Activated naive CD4-positive, alpha-beta T cell treated with anti-CD3 and anti-CD28 coated beads, Interleukin-2, amount 10 ng/mL, durations not matched to agents 7 days and 5 days (primary cell): ENCODE results near the gene PAX1.

ENCODE experiments used
- CTCF ChIA-PET: fragments of 350-600 bp; sonication (Branson Sonifier 250); formaldehyde crosslinking; loops from one replicate; lab custom pipeline; 2021; ENCODE audit warnings: antibody characterized with exemption; lab: Charles Lee
- DNase-seq: peaks from one replicate; pipeline ENCODE4 v3.0.0-alpha.2; 2020
- H3K27ac Mint-ChIP-seq: one replicate; pipeline ENCODE4 v1.8.0; 2021; ENCODE audit warnings: mild to moderate bottlenecking, moderate library complexity, mixed read lengths
- H3K27me3 Mint-ChIP-seq: one replicate; pipeline ENCODE4 v1.8.0; 2021; ENCODE audit warnings: mild to moderate bottlenecking, mixed read lengths
- H3K36me3 Mint-ChIP-seq: one replicate; pipeline ENCODE4 v1.8.0; 2021; ENCODE audit warnings: mixed read lengths
- H3K4me1 Mint-ChIP-seq: one replicate; pipeline ENCODE4 v1.8.0; 2021; ENCODE audit warnings: mixed read lengths
- H3K4me3 Mint-ChIP-seq: one replicate; pipeline ENCODE4 v1.8.0; 2021; ENCODE audit warnings: mild to moderate bottlenecking, moderate library complexity, mixed read lengths
- H3K9me3 Mint-ChIP-seq: one replicate; pipeline ENCODE4 v1.8.0; 2021; ENCODE audit warnings: mixed read lengths

Gene PAX1

GRCh38 chr20:21705575-21706260 lies at the start of gene PAX1:
TSS of gene PAX1 (plus strand) at chr20:21705664. CDS start at chr20:21705713, 49 bp downstream.
- DNase-seq: no peak
- peaks cover 97% of the 10 kb centered on the region for H3K27me3 Mint-ChIP-seq
- H3K36me3 Mint-ChIP-seq: no peaks in the 10 kb centered on the region
- no peak within 1 kb of the TSS for H3K4me3 Mint-ChIP-seq
- CTCF ChIA-PET: interaction anchor here (1.3 kb wide), 1 partner anchor 201 kb away, joined by 4 read pairs; no protein-coding TSS in a partner anchor
- no peak within 1 kb of the TSS for H3K27ac Mint-ChIP-seq
- H3K4me1 Mint-ChIP-seq: no peaks in the 10 kb centered on the region
- no peaks in the 10 kb centered on the region for H3K9me3 Mint-ChIP-seq

- CTCF ChIA-PET: no interaction called here
- Mint-ChIP-seq H3K4me3 (no peak overlapping the region), H3K27me3 (no peaks in the 10 kb centered on the region), H3K9me3 (no peaks in the 10 kb centered on the region), H3K36me3 (no peaks in the 10 kb centered on the region), H3K4me1 (no peaks in the 10 kb centered on the region), H3K27ac (no peak overlapping the region)
- no peak for DNase-seq
Measured at GRCh38 chr20:21656308-21657067, 49.0 kb upstream of the PAX1 start.

DNA sequence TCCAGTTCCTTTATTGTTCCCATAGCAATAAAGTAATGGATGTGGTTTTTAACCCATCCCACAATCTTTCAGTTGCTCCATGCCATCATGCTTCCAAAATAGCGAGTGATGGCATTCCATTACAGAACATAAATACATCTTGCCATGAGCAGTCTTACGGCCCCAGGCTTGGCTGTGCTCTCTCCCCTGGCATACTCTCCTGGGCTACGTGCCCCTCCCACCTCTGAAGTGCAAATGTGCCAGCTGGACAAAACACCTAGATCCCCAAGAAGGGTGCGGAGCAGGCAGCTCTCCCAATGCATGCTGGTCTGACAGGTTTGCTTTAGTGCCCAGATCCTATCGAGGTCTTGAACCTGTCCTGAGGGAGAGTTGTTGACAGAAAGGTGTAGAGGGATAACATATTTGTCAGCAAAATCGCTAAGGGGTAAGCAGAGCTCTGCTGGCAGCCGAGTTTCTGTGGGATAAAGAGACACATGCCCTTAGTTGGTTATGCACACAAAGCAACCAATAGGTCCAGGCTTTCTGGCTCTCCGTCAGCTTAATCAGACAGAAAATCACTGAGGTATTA lies 43.9 kb upstream of the PAX1 start:
- no peaks in the 10 kb centered on the region for H3K36me3 Mint-ChIP-seq
- H3K27ac Mint-ChIP-seq: no peak overlapping the region
- H3K4me1 Mint-ChIP-seq: no peaks in the 10 kb centered on the region
- DNase-seq: no peak
- CTCF ChIA-PET: no interaction called here
- no peak overlapping the region for H3K4me3 Mint-ChIP-seq
- H3K27me3 Mint-ChIP-seq: no peaks in the 10 kb centered on the region
- H3K9me3 Mint-ChIP-seq: no peaks in the 10 kb centered on the region

DNA sequence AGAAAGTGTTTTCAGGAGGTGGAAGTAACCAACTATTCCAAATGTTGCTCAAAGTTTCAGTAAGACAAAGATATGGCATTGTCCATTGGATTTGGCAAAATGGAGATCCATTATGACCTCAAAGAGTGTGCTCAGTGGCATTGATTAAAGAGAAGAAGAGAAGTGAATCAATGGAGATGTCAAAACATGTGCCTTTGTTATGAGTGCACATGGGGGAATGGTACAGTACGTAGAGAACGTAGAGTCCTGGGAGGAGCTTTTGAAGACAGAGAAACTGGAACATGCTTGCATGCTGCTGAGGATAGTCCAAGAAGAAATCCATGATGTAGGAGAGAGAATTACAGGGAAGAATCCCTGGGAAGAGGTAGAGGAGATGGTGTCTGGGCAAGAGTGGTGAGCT lies 42.0 kb upstream of the PAX1 start:
- DNase-seq: no peak
- CTCF ChIA-PET: no interaction called here
- Mint-ChIP-seq H3K4me3 (no peak overlapping the region), H3K36me3 (no peaks in the 10 kb centered on the region), H3K27ac (no peak overlapping the region), H3K9me3 (no peaks in the 10 kb centered on the region), H3K4me1 (no peaks in the 10 kb centered on the region), H3K27me3 (no peaks in the 10 kb centered on the region)

GRCh38 chr20:21665687-21666446 lies 39.6 kb upstream of the PAX1 start:
- Mint-ChIP-seq H3K27ac (no peak overlapping the region), H3K27me3 (no peaks in the 10 kb centered on the region)
- CTCF ChIA-PET: no interaction called here

DNA sequence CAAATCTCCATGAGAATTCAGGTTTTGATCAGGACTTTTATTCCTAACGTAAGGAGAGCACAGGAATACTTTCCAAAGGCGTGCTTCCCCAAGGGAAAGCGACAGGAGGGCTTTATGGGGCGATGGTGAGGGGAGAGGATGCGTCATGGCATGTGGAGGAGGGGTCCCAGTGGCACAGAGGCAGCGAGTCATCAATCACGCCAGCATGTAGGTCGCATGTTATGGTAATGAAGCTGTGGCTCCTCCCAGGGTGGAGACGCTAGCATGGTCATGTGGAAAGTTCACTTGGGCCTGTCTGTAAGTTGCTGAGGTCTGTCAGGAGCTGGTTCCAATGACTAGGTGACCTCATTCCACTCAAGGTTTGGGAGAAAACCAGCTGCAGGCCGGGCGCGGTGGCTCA lies 35.3 kb upstream of the PAX1 start:
- H3K27me3 Mint-ChIP-seq: no peaks in the 10 kb centered on the region
- no peak overlapping the region for H3K4me3 Mint-ChIP-seq

More at GRCh38 chr20:21665687-21666446, 39.6 kb upstream of the PAX1 start:
- Mint-ChIP-seq H3K4me1 (no peaks in the 10 kb centered on the region), H3K4me3 (no peak overlapping the region), H3K36me3 (no peaks in the 10 kb centered on the region), H3K9me3 (no peaks in the 10 kb centered on the region)
- DNase-seq: no peak

GRCh38 chr20:21670981-21671380 lies 34.5 kb upstream of the PAX1 start:
- Mint-ChIP-seq H3K27ac (no peak overlapping the region), H3K36me3 (no peaks in the 10 kb centered on the region), H3K4me3 (no peak overlapping the region), H3K9me3 (no peaks in the 10 kb centered on the region), H3K4me1 (no peaks in the 10 kb centered on the region), H3K27me3 (no peaks in the 10 kb centered on the region)
- DNase-seq: no peak
- CTCF ChIA-PET: no interaction called here

More for the DNA sequence above, 35.3 kb upstream of the PAX1 start:
- H3K4me1 Mint-ChIP-seq: no peaks in the 10 kb centered on the region
- H3K36me3 Mint-ChIP-seq: no peaks in the 10 kb centered on the region
- H3K27ac Mint-ChIP-seq: no peak overlapping the region
- no peaks in the 10 kb centered on the region for H3K9me3 Mint-ChIP-seq
- CTCF ChIA-PET: no interaction called here
- no peak for DNase-seq

- Mint-ChIP-seq H3K4me3 (no peak overlapping the region), H3K27me3 (no peaks in the 10 kb centered on the region), H3K27ac (no peak overlapping the region), H3K9me3 (no peaks in the 10 kb centered on the region), H3K4me1 (no peaks in the 10 kb centered on the region), H3K36me3 (no peaks in the 10 kb centered on the region)
- CTCF ChIA-PET: no interaction called here
- no peak for DNase-seq
Measured at GRCh38 chr20:21677261-21677660, 28.2 kb upstream of the PAX1 start.

GRCh38 chr20:21677781-21678180 lies 27.7 kb upstream of the PAX1 start:
- H3K9me3 Mint-ChIP-seq: no peaks in the 10 kb centered on the region
- CTCF ChIA-PET: no interaction called here
- H3K27ac Mint-ChIP-seq: no peak overlapping the region
- no peaks in the 10 kb centered on the region for H3K4me1 Mint-ChIP-seq
- H3K27me3 Mint-ChIP-seq: no peaks in the 10 kb centered on the region
- no peak overlapping the region for H3K4me3 Mint-ChIP-seq
- DNase-seq: no peak
- H3K36me3 Mint-ChIP-seq: no peaks in the 10 kb centered on the region

- no peak for DNase-seq
- H3K36me3 Mint-ChIP-seq: no peaks in the 10 kb centered on the region
- CTCF ChIA-PET: no interaction called here
- H3K4me3 Mint-ChIP-seq: no peak overlapping the region
- H3K9me3 Mint-ChIP-seq: no peaks in the 10 kb centered on the region
- no peak overlapping the region for H3K27ac Mint-ChIP-seq
- H3K27me3 Mint-ChIP-seq: no peaks in the 10 kb centered on the region
- no peaks in the 10 kb centered on the region for H3K4me1 Mint-ChIP-seq
Measured at GRCh38 chr20:21681234-21681921, 24.1 kb upstream of the PAX1 start.

- Mint-ChIP-seq H3K9me3 (no peaks in the 10 kb centered on the region), H3K36me3 (no peaks in the 10 kb centered on the region), H3K4me1 (no peaks in the 10 kb centered on the region), H3K4me3 (no peak overlapping the region), H3K27ac (no peak overlapping the region), H3K27me3 (no peaks in the 10 kb centered on the region)
- no peak for DNase-seq
- CTCF ChIA-PET: no interaction called here
Measured at GRCh38 chr20:21681922-21682318, 23.5 kb upstream of the PAX1 start.

- Mint-ChIP-seq H3K9me3 (no peaks in the 10 kb centered on the region), H3K4me1 (no peaks in the 10 kb centered on the region), H3K36me3 (no peaks in the 10 kb centered on the region), H3K4me3 (no peak overlapping the region), H3K27me3 (no peaks in the 10 kb centered on the region), H3K27ac (no peak overlapping the region)
- no peak for DNase-seq
- CTCF ChIA-PET: no interaction called here
Measured at GRCh38 chr20:21682521-21682954, 22.9 kb upstream of the PAX1 start.

- H3K27me3 Mint-ChIP-seq: no peaks in the 10 kb centered on the region
- no peaks in the 10 kb centered on the region for H3K4me1 Mint-ChIP-seq
- no peak for DNase-seq
- CTCF ChIA-PET: no interaction called here
- H3K4me3 Mint-ChIP-seq: no peak overlapping the region
- H3K36me3 Mint-ChIP-seq: no peaks in the 10 kb centered on the region
- H3K9me3 Mint-ChIP-seq: no peaks in the 10 kb centered on the region
- no peak overlapping the region for H3K27ac Mint-ChIP-seq
Measured at GRCh38 chr20:21684671-21685070, 20.8 kb upstream of the PAX1 start.

- no peak for DNase-seq
- no peak overlapping the region for H3K4me3 Mint-ChIP-seq
- H3K4me1 Mint-ChIP-seq: no peaks in the 10 kb centered on the region
- no peaks in the 10 kb centered on the region for H3K9me3 Mint-ChIP-seq
- CTCF ChIA-PET: no interaction called here
- no peaks in the 10 kb centered on the region for H3K36me3 Mint-ChIP-seq
- no peak overlapping the region for H3K27ac Mint-ChIP-seq
- no peaks in the 10 kb centered on the region for H3K27me3 Mint-ChIP-seq
Measured at GRCh38 chr20:21685981-21686380, 19.5 kb upstream of the PAX1 start.
